ENCODE data around the gene SNX9.

The SNX9 gene

DNA sequence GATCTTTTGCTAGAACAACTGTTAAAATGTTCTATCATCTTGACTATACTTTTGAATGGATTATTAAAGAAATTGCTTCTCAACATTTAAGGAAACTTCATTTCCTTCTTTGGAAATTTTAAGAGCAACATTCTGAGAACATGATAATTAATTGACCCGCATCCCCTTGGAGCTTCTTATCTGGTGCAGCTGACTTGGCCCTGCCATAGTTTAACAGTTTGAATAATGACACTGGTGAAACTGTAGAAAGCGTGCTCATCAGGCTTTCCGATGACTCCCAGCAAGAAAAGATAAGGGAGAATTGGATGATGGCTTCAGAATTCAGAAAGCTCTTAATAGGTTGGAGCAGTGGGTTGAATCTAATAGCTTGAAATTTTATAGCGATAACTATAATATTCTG lies 38.1 kb downstream of the SNX9 start:
- DNase-seq: no peak

DNA sequence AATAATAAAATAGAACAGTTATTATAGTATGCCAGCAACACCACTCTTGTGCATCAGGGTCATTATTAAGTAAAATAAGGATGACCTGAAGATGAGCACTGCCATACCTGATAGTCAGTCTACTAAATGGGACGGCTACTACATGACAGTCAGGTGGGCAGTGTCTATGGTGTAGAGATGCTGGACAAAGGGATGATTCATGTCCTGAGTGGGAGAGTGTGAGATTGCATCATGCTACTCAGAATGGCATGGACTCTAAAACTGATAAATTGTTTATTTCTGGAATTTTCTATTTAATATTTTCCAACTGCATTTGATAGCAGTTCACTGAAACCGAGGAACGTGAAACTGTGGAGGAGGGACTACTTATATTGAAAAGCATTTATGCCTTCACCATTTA lies 38.8 kb downstream of the SNX9 start:
- peak; percentile 22 for DNase-seq

DNA sequence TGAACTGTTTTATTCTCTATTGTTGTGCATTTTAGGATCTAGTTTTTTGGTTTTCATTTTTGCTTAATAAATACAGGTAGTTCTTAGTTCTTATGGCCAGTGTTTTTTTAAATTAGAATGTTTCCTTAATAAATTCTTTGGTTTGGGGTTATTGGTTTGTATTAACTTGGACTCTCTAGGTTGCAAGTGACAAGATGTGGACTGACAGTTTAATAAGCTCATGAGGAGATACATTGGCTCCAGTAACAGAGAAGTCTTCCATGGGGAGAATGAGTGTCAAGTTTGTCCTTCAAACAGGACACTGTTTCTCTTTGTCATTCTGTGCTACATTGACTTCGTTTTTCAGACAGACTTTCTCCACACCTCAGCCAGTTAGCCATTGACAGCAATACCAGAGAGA lies 39.7 kb downstream of the SNX9 start:
- no peak for DNase-seq

DNA sequence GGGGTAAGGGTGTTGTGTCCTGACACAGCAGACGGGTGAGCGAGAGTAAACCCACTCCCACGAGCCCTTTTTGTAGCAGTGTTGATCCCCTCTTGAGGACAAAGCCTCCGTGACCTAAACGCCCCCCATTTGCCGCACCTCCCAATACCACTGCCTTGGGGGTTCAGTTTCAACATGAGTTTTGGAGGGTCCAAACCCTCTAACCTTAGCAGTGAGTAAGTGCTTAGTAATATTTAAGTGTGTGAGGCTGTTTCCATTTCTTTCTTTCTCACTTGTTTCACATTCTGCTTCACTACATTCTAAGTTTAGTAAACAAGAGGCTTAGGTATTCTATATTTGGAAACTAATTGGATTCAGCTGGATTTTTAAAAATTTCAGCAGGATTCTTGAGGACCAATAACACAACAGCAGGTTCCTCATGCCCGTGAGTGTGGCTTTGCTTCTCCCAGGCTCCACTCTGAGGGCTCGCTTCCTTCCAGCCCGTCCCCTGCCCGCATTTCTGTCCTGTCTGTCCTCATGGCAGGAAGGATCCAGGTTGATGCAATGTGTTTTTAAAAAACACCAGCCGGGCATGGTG lies 41.2 kb downstream of the SNX9 start:
- DNase-seq: no peak

DNA sequence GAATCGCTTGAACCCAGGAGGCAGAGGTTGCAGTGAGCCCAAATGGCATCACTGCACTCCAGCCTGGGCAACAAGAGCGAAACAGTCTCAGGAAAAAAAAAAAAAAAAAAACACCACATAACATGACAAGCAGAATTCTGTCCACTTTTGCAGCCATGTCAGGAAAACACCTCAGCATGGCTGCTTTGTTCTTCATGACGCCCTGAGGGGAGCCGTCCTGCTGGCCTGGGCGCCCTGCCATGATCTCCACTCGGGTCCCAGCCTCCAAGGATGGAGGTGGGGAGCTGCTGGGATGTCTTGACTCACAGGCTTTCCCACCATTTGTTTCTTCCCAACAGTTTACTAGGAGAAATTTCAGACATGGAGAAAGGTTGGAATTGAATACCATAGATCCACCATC lies 42.2 kb downstream of the SNX9 start:
- DNase-seq: no peak

DNA sequence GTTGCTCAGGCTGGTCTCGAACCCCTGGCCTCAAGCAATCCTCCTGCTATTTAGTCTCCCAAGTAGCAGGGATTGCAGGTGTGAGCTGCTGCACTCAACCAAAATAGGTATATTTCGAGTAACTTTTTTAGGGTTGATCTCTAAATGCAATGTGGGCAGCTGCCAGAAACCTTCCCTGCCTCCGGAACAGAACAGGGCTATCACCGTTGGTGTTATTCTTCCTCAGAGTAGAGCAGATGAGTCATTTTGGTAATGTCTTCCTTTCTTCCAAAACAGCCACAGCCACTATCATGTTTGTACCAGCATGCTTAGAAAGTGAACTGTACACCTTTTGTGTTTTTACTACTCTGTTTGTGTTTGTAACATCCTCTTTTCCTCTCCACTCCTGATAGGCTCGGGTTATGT lies 44.1 kb downstream of the SNX9 start:
- DNase-seq: no peak

DNA sequence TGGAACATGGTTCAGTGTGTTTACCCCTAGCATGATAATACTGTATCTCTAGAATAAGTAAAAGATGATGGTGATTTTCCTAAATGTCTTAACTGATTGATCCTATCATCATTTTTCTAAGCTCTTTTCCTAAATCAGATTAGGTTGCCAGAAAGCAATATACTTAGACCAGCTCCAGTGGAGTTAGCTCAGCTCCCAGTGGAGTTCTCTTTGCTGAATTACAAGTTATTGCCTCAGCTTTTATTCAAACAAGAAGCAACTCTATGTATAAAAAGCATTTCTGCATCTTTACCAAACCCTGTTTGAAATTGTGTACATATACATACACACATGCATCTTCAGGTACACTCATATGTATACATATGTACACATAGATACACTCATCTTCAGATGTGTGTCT lies 44.9 kb downstream of the SNX9 start:
- no peak for DNase-seq

DNA sequence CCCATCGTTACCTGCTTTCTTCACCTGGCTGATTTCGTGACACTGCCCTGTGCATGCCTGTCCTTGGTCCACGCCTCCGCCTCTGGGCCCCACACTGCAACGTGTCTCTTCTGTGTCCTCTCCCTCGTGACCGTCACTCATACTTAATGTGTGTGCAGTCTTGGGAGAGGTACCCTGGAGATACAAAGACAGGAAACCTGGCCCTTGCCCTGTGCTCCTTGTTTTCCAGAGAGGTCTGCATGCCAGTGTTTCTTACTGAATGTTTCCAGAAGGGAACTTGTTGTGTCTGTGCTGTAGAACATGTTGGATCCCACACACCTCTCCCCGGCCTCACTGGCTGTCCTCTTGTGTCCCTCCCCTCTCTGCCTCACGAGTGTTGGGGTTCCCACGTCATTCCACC lies 45.8 kb downstream of the SNX9 start:
- no peak for DNase-seq

DNA sequence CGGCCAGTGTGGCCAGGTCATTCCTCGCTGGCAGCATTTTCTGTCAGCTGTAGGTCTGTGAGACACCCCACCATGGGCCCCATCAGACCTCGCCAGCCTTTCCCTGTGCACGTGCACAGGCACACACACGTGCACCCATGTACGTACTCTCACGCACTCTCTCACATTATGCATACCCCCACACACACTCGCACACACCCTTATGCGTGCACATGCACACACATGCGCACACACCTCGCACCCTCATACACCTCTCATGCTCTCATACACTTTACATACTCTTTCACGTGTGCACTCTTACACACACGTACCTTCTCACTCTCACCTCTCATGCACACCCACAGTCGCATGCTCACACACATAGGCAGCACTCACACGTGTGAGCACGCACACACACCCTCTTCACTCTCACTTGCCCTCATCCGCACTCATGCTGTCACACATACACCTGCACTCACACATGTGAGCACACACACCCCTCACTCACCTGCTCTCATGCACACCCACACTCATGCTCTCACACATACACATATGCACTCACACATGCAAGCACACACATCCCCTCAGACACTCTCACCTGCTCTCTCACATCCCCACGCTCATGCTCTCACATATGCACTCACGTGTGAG lies 46.7 kb downstream of the SNX9 start:
- no peak for DNase-seq

DNA sequence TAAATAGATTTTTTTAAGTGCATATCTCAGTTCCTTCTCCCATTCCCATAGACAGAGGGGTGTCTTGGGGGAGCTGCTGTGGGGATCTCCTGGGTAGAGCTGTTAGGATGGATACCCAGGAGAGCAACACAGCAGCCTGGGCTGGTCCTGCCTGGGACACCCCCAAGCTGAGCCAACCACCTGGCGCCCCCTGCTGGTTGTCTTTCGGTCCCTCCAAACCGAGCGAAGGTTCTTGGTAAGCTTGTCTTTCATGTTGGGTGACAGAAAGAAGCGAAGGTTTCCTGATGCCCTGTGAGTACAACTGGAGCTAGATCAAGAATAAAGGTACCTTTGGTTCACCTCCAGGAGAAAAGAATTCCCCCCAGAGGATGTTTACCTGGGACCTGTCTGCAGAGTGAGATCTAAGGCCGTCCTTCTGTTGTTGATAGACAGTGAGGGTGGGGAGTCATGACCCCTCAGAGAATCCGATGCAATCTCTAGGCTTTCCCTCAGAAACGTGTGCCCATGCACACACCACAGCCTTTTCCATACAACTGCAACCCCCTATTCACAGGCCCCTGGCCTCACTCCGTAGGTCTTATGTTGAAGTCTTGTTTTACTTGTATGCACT lies 50.8 kb downstream of the SNX9 start:
- DNase-seq: peak; percentile 78

DNA sequence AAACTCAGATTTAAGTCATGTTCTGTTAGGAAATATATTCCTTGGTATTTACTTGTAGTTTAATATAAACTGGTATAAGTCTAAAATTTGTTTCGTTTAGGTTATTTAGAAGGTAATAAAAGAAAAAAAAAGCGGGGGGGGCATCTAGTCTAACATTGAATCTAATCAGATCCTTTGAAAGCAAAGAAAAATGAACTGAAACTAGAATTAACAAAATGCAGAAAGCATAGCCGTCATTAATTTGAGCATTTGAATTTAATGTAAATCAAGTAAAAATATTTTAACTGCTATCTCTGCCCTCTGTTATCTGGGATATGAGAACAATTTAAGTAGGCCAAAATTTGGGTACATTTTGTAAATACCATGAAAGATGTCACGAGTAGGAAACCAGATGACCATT lies 54.1 kb downstream of the SNX9 start:
- DNase-seq: no peak

DNA sequence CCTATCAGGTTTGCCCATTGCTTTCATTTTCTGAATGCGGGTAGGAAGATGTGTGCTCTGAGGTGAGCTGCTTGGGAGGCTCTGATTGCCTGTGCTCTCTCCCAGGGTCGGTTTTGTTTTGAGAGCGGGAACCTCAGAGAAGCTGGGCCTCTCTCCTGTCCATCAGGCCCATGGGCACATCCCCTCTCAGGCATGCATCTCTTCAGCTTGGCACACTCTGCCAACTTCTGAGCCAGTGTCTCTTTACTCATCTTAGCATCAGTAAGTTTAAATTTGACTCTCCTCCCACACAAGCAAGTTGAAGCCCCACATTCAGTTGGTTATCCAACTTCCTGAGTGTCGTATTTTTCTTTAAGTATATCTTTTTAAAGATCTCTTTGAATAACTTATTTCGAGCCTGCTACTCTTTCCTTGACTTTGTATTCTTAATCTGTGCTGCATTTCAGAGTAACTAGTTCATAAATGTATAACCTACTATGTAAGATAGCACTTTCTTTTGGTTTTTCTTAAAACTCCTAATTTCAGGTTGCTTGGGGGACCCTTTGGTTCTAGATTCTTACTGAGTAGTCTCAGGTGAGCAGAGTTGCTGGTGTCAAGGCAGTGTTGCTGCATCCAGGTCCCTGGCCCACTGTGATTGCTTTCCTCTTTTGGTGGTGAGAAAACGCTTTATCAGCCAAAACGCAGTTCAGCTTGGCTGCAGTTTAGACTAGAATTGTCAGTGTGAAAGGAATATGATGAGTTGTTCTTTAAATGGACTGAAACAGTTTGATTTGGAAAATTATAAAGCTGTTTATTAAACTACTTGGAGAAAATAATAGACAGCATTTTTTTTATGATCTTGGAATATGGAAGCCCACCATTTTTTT lies 54.8 kb downstream of the SNX9 start:
- no peak for DNase-seq

DNA sequence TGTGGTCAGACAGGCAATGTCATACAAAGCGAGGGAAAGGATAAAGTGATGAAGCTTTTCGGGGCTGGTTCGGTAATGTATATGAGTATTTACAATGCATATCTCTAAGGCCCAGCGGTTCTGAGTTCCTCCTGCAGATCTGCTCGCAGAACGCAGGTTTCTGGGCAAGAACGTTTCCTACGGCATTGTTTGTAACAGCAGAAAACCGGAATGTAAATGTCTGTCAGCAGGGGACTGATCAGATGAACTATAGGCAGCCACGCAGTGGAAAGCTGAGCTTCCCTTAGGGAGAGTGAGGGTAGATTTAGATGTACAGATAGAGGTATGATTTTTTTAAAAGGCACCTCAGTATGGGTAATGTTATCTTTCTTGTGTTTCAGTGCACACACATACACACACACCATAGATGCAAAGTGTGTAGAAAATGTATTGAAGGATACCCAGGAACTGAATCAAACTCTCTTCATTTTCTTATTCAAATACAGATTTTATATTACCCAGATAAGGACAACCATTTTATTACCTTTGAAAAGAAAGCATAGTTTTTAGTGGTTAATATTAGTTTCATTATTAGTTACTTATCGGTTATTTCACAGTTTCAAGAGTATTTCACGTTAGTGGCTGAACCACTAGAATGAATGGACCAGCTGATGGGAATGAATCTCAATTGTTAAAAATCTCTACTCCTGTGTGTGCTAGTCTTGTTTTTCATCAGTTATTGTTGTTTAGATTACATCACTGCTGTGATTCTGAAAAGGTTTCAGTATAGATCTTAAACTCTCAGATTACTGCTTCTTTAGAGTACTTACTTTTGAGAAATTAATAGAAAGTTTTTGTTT lies 56.2 kb downstream of the SNX9 start:
- DNase-seq: no peak

DNA sequence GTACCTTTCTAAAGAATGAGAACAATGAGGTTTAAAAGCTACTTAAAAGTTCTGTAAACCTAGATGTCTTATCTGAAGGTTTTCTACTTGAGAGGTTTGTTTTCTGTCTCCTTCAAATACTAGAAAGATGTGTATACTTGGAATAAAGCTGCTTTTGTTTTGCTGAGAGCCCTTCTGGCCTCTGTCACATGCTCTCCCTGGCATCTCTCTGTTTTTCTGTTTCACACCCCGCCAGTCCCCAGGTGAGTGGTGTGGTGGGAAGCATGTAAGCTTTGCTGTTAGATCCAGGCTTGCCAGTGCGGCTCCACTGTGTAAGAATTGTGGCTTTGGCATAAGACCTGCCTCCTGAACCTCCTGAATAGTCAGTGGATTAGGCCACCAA lies 56.8 kb downstream of the SNX9 start:
- no peak for DNase-seq

DNA sequence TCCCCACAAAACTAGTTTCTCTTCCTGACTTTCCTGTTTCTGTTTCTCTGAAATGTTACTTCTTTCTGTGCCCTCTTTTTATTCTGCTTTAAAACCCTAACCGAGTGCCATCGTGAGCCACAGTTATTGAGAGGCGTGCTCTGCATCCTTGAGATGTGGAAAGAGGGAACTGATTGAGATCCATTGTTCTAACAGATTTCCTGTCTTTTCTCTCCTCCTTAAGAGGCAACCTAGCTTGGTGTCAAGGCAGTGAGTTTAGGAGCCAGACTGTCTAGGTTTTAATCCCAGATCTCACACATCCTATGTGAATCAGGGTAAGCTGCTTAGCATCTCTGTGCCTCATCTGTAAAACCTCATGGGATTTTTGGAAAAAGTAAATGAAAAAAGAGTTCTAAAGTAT lies 57.5 kb downstream of the SNX9 start:
- DNase-seq: no peak

DNA sequence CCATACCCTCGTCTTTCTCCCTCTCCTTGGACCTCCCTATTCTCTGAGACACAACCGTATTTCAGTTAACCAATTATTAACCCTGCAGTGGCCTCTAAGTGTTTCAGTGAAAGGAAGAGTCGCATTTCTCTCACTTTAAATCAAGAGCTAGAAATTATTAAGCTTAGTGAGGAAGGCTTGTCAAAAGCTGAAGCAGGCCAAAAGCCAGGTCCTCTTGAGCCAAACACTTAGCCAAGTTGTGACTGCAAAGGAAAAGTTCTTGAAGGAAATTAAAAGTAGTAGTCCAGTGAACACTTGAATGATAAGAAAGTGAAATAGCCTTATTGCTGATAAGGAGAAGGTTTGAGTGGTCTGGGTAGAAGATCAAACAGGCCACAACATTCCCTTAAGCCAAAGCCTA lies 58.3 kb downstream of the SNX9 start:
- no peak for DNase-seq

DNA sequence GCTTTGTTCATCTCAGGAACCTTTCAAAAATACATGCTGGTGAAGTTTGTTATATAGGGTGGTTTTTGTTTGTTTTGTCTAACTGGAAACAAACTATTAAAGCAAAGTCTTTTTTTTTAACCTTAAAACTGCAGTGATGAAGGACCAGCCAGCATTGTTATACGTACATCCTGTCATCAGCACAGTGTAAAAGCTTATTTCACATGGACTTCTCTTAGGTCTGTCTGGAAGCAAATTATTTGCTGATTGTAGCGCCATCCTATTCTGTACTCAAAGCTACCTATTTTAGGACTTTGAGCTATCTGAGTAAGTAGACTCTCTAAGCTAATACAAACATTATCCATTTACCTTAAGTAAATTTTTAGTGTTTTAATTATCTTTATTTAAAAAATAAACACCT lies 61.7 kb downstream of the SNX9 start:
- no peak for DNase-seq

DNA sequence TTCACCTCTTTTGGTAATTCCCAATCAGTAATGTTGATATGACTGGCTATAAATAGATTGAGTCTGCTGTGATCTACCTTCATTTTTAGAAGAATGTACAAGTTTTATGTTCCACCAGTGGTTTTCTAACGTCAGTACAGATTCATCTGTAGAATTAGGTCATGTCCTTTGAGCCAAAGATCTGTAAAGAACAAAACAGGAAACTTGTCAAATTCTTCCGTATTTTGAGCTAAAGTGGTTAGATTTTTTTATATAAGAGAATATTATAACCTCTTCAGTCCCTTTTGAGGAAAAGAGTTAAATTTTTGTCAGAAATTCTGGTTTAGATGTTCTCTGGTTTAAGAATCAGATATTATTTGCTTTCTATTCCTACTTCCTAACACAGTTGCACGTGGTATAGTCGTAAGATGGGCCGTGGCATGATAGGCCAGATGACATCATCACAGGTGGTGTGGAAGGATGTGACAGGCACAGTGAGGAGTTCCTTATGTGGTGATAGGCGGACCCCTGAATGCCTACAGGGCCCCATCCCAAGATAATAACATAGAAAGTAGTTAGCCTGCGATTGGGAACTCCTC lies 62.3 kb downstream of the SNX9 start:
- no peak for DNase-seq

DNA sequence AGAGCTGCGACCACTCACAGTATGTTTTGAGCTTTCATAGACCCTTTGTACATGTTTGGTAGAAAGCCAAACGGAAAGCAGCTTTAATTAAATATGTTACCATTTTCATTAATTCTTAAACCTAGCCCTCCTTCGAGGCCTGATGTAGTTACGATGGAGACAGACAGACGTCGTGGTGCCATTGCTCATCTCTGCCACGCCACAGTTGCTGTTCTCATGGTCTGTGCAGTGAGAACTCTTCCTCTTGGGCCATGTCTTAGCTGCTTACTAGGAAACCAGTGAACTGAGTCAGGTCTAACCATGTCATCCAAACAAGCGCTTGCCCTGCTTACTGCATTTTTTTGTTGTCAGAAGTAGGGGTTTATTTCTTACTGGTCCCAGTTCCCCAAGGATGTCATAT lies 62.8 kb downstream of the SNX9 start:
- no peak for DNase-seq

DNA sequence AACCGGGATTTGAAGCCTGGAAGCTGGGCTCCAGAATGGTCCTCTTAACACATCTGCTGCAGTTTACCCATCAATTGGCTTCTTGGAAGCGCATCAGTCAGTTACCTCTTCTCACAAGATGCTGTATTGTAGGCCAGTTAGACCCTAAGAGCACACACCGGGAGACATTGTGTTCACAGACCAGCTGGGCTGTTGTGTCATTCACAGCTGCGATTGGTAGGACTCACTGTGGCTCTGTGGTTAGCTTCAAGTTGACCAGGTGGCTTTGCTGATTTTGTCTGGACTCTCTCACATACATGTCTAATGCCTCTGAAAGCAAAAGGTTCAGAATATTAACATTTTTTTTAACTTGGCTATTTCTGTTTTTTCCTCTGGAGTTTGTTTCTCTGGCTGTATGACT lies 64.8 kb downstream of the SNX9 start:
- DNase-seq: no peak

DNA sequence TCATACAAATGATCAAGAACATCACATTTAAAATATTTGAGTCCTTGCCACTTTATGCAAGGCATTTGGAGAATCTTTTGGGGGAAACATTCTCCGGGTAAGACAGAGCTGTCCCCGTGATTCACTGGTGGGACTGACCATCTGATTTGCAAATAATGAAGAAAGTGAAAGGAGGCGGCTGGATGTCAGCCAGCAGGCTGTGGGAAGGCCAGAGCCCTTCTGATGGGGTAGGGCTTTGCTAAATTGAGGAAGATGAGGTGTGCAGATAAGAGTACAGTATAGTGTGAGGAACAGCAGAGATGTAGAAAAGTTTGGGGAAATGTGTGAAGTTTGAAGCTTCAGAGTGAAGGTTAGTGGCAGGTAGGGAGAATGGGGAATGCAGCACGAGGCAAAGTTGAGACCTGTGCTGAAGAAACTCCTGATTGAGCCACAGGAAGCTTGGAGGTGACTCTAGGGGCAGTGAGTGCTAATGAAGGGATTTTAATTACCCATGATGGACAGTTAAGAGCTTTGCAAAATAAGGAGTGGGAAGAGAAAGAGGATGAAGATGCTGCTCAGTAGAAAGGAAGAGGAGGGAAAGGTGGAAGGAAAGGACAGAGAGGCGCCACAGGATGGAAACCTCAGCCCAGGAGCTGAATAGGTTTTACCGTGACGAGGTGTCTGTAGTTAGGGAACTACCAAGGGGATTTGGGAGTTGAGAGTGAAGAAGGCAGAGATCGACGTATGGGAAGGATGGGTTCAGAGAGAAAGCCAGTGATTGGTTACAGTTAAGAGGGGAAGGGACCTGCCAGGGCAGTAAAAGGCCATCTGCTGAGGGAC lies 68.7 kb downstream of the SNX9 start:
- DNase-seq: no peak

DNA sequence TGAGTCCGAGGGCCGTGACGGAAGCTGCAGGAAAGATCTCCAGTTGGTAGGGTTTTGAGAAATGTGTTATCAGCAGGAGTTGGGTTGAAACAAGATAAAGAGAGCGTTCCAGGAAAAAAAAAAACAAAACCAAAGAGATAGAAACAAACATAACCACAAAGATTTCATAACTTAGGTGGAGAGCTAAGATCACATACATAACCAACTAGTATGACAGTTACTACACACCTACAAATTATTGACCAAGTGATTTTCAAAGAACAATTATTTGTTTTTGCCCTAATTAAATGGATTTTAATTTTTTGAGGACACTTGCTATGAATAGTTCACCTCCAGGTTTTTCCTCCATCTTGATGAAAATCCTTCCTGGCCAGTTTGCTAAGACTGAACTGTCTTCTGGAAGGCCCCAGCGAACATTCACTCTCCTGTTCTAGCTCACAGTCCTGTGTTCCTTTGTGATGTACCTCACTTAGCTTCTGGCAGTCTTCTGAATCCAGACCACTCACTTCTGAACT lies 69.4 kb downstream of the SNX9 start:
- DNase-seq: no peak
